HT-29 (cell line): ENCODE data around the gene ATOH1. TPM values are rescaled to one million over a fixed set of nuclear protein-coding genes. Genes with fewer than 3 reads are reported as not detected.

Experiments used
- DNase-seq: peaks from one replicate; pipeline ENCODE4 v3.0.0-alpha.2; 2015; ENCODE audit warnings: low spot score
- total RNA-seq: library from RNA; depleted of rRNA; stranded (reverse); fragments of >200 nt; shearing (Covaris generic); gene quantifications from 2 replicates; pipeline ENCODE4 v1.2.3, GENCODE V29; 2014; rRNA removed

The ATOH1 gene, protein sequence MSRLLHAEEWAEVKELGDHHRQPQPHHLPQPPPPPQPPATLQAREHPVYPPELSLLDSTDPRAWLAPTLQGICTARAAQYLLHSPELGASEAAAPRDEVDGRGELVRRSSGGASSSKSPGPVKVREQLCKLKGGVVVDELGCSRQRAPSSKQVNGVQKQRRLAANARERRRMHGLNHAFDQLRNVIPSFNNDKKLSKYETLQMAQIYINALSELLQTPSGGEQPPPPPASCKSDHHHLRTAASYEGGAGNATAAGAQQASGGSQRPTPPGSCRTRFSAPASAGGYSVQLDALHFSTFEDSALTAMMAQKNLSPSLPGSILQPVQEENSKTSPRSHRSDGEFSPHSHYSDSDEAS
- 2.7 and 3.7 TPM in 2 replicates for total RNA-seq

DNA sequence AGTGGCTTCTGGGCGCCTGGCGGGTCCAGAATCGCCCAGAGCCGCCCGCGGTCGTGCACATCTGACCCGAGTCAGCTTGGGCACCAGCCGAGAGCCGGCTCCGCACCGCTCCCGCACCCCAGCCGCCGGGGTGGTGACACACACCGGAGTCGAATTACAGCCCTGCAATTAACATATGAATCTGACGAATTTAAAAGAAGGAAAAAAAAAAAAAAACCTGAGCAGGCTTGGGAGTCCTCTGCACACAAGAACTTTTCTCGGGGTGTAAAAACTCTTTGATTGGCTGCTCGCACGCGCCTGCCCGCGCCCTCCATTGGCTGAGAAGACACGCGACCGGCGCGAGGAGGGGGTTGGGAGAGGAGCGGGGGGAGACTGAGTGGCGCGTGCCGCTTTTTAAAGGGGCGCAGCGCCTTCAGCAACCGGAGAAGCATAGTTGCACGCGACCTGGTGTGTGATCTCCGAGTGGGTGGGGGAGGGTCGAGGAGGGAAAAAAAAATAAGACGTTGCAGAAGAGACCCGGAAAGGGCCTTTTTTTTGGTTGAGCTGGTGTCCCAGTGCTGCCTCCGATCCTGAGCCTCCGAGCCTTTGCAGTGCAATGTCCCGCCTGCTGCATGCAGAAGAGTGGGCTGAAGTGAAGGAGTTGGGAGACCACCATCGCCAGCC, at the start of gene ATOH1:
ATOH1 (plus strand) TSS at position 422 of the 663 bp plus-strand sequence; CDS start at position 596, 174 bp downstream.
- DNase-seq, result peak; percentile 23

GRCh38 chr4:93779228-93779627, 49.3 kb upstream of the ATOH1 start:
- DNase-seq, result no peak

- DNase-seq, result no peak
Measured at GRCh38 chr4:93780080-93780479, 48.5 kb upstream of the ATOH1 start.

- no peak for DNase-seq
Measured at GRCh38 chr4:93781198-93781597, 47.4 kb upstream of the ATOH1 start.

DNA sequence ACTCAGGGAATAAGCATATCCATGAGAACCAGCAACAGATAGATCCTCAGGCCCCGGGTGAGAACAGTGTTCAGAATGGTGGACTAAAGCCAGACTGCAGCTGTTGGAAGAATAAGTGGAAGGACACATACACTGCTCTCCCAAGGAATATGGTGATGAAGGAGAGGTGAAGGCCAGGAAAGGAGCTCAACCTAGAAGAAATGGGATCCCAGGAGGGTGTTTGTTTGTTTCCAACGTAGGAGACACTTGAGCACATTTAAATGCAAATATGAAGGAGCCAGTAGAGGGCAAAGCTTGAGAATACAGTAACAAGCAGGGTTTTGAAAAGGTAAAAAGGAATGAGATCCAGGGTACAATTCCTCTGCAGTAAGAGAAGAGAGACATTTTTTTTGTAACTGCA, 42.4 kb upstream of the ATOH1 start:
- DNase-seq, result no peak

- peak; percentile 29 for DNase-seq
Measured at GRCh38 chr4:93788712-93789111, 39.8 kb upstream of the ATOH1 start.

- peak; percentile 85 for DNase-seq
Measured at GRCh38 chr4:93791570-93792195, 36.9 kb upstream of the ATOH1 start.

- no peak for DNase-seq
Measured at GRCh38 chr4:93802045-93802444, 26.5 kb upstream of the ATOH1 start.

- no peak for DNase-seq
Measured at GRCh38 chr4:93809773-93810172, 18.8 kb upstream of the ATOH1 start.

DNA sequence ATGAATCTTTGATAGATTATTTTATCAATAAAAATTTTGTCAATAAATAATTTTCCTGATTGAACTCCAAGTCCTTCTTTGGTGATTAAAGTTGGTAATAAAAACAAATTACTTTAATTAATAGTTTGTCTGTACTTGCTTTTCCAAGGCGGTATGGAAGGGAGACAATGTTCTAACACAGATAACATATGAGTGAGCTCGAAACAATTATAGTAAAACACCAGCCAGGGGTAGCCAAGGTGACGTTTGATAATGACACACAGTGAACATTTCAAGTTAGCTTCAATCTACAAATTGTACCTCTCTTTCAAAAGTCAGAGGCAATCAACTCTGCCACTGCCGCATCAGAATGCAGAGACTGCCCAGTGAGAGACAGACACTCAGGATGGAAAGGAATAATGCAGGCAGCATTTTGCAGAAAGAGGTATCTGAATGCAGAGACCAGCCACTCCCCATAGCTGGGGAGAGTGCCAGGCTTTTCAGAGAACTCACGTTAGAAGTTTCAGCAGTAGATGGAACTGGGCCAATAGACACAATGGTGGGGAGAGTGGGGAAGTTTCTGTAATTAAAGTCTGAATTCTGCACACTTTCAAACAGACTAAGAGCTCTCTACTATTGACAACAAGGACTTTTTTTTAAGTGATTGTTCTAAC, 18.1 kb upstream of the ATOH1 start:
- DNase-seq, result no peak

DNA sequence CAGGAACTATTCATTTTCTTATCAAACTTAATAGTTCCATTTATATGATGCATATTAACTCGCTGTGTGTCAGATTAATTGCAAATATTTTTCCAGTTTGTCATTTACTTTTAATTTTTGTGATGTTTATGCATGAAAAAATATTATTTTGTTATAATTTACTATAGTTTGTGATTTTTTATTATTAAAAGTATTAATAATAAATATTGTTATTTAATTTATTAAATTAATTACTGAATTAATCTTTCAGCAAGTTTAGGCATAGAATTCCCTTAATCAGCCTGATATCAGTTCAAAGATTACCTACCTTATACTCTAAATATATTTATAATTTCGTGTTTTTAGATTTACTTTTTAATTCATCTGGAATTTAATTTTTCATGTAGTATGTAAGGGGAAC, 15.5 kb upstream of the ATOH1 start:
- DNase-seq, result no peak

- no peak for DNase-seq
Measured at GRCh38 chr4:93814141-93814540, 14.4 kb upstream of the ATOH1 start.

GRCh38 chr4:93814722-93815121, 13.8 kb upstream of the ATOH1 start:
- DNase-seq, result no peak

GRCh38 chr4:93825551-93826216, 2.9 kb upstream of the ATOH1 start:
- no peak for DNase-seq

GRCh38 chr4:93827272-93827947, 1.1 kb upstream of the ATOH1 start:
- no peak for DNase-seq

DNA sequence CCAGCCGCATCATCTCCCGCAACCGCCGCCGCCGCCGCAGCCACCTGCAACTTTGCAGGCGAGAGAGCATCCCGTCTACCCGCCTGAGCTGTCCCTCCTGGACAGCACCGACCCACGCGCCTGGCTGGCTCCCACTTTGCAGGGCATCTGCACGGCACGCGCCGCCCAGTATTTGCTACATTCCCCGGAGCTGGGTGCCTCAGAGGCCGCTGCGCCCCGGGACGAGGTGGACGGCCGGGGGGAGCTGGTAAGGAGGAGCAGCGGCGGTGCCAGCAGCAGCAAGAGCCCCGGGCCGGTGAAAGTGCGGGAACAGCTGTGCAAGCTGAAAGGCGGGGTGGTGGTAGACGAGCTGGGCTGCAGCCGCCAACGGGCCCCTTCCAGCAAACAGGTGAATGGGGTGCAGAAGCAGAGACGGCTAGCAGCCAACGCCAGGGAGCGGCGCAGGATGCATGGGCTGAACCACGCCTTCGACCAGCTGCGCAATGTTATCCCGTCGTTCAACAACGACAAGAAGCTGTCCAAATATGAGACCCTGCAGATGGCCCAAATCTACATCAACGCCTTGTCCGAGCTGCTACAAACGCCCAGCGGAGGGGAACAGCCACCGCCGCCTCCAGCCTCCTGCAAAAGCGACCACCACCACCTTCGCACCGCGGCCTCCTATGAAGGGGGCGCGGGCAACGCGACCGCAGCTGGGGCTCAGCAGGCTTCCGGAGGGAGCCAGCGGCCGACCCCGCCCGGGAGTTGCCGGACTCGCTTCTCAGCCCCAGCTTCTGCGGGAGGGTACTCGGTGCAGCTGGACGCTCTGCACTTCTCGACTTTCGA, 654 bp downstream of the ATOH1 start:
- DNase-seq, result peak; percentile 27

DNA sequence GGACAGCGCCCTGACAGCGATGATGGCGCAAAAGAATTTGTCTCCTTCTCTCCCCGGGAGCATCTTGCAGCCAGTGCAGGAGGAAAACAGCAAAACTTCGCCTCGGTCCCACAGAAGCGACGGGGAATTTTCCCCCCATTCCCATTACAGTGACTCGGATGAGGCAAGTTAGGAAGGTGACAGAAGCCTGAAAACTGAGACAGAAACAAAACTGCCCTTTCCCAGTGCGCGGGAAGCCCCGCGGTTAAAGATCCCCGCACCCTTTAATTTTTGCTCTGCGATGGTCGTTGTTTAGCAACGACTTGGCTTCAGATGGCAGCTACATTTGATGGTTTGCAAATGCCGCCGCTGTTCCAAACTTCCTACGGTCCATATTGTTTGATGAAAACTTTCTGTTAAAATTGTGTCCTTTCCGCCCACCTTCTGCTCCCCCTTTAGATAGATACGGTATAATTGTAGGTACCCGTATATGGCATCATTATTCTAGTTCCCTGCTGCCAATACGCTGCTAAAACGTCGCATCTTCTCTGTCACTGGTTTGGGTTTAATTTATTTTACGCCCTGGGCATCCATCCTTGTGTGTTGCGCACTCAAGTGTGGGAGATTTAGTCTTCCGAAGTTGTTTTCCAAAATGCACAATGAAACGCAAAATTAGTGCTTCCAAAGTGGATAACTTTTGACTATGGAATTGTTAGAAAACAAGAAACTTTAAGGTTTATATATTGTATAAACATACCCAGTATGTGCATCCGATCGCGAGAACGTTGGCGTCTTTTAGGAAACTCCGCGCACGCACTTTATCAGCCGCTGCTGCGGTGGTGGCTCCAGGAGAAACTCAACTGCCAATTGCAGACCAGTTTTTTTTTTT, 1.5 kb downstream of the ATOH1 start:
- no peak for DNase-seq

GRCh38 chr4:93831716-93832496, 3.4 kb downstream of the ATOH1 start:
- DNase-seq, result no peak
